22Rv1 (cell line): ENCODE measurements around the gene IRF4.
"Not testable (repeated sequence)": the region's sequence is repeated elsewhere in the genome, so short reads cannot be mapped to it uniquely, and the experiment has no call there.

ENCODE experiments used
- H3K27ac ChIP-seq: fragments of 450-650 bp; 2 replicates; pipeline ENCODE4 v1.5.1; 2017
- ZFX ChIP-seq: fragments of 450-650 bp; IDR thresholded peaks from 2 replicates; pipeline ENCODE4 v1.6.1; 2017; ENCODE audit warnings: antibody characterized with exemption, borderline replicate concordance
- TF ChIP-seq, protein P1 (sequence below): fragments of 450-650 bp; IDR thresholded peaks from 2 replicates; pipeline ENCODE4 v1.5.1; 2017; ENCODE audit warnings: mild to moderate bottlenecking

IRF4 gene

DNA sequence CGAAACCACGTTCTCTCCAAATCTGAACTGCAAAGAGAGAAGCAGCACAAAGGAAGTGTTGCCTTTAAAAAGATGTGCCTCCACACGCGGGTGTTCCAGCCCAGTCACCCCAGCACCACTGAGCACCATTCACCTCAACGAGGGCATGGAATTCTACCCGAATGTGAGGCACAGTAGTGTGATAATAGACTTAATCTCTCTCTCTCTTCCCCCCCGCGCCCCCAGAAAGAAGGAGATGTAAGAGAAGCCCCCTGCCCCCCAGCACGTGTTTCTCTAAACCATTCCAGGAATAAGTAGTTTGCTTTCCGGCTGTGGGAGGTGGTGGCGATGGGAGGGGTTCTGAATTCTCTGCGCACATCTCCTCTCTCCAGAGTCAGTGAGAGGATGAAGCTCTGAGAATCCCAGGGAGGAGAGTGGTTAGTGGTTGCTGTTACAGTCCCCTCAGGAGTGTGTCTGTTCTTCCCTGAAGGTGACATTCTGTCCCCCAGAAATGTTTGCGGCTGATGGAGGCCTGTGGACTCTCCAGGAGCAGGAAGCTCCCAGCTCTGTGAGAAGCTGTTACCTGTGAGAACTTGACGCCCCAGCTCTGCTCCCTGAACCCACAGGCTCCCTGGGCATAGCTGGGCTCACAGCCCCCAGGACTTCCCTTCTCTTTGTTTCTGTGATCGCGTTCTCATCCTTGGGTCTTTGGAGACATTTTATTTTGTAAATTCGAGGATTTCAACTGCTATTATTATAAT lies 23.5 kb upstream of the IRF4 start:
- no peak overlapping the region for H3K27ac ChIP-seq
- no peak for TF ChIP-seq ZFX
- TF ChIP-seq, protein P1, sequence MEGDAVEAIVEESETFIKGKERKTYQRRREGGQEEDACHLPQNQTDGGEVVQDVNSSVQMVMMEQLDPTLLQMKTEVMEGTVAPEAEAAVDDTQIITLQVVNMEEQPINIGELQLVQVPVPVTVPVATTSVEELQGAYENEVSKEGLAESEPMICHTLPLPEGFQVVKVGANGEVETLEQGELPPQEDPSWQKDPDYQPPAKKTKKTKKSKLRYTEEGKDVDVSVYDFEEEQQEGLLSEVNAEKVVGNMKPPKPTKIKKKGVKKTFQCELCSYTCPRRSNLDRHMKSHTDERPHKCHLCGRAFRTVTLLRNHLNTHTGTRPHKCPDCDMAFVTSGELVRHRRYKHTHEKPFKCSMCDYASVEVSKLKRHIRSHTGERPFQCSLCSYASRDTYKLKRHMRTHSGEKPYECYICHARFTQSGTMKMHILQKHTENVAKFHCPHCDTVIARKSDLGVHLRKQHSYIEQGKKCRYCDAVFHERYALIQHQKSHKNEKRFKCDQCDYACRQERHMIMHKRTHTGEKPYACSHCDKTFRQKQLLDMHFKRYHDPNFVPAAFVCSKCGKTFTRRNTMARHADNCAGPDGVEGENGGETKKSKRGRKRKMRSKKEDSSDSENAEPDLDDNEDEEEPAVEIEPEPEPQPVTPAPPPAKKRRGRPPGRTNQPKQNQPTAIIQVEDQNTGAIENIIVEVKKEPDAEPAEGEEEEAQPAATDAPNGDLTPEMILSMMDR, result no peak

DNA sequence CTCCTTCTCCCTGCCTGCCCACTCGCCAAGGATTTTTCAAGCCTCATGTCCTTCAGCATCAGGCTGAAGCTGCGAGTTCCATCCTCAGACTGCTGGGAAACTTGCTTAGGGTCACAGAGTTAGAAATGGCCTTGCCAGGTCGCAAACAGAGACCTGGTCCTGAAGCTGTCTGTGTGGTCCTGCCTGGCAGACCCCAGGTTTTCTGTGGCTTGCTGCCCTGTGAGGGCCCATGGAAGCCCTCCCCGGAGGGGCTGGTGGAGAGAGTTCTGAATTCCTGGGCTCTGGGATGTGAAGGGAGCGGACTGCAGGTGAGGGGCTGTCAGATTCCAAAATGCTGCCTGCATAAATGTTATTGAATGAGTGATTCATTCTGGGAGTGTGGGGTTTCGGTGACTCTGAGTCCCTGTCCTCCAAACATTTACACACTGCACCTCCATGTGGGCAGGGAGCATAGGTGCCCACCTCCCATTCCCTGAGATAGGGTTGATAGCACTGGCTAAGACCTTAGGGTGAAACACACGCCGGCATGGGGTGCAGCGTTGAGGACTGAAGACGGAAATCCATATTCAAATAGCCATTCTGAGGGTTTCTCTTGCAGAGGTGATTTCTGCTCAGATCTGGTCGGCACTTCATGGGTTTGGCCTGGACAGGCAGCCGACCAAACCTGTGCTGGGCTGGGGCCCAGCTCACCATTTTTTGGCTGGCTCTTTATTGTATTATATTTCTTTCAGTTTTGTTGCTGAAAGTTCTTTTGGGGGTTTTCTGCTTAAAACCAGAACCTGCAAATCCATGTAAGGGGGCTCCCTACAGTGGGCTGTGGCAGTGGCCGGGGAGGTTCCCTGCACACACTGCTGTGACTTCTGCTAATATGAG lies 21.8 kb upstream of the IRF4 start:
- H3K27ac ChIP-seq, result no peak overlapping the region
- TF ChIP-seq, protein P1, result no peak
- no peak for TF ChIP-seq ZFX

DNA sequence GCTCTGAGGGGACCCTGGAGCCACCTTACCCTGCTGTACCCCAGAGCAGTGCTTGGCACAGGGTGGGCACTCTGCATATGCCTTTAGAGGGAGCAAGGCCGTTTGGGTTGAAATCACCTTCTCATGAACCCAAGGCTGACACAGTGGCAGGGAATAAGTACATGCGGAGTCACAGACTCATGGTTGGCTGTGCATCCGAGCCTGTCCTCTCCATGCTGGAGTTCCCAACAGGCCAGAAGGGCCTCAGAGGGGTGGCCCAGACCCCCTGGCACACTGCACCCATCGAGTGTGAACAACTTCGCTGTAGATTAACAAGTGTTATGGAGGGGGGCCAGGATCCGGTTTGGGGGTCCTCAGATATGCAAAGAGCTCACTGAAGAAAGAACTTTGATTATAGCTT lies 21.0 kb upstream of the IRF4 start:
- TF ChIP-seq, protein P1, result no peak
- TF ChIP-seq ZFX, result no peak
- no peak overlapping the region for H3K27ac ChIP-seq

DNA sequence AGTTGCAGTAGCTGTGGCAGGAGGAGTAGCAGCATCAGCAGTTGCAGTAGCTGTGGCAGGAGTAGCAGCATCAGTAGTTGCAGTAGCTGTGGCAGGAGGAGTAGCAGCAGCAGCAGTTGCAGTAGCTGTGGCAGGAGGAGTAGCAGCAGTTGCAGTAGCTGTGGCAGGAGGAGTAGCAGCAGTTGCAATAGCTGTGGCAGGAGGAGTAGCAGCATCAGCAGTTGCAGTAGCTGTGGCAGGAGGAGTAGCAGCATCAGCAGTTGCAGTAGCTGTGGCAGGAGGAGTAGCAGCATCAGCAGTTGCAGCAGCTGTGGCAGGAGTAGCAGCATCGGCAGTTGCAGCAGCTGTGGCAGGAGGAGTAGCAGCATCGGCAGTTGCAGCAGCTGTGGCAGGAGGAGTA lies 19.7 kb upstream of the IRF4 start:
- H3K27ac ChIP-seq, result not testable (repeated sequence)

DNA sequence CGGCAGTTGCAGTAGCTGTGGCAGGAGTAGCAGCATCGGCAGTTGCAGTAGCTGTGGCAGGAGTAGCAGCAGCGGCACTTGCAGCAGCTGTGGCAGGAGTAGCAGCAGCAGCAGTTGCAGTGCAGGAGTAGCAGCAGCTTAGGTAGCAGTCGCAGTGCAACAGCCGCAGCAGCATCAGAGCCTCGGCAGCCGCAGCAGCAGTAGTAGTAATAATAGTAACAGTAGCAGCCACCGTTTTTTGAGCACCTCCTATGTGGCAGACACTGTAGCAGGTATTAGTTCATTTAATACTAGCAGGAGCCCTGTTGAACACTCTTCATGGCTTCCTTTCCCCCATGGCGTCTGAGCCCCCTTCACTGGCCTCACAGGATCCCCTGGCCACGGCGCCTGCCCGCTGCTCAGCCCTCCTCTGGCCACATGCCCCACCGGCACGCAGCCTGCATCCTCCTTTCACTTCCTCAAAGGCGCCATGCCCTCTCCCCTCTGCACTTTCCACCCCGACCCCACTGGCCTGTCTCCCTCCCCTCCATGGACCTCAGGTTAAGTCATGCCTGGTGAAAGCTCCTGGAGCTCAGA lies 19.1 kb upstream of the IRF4 start:
- H3K27ac ChIP-seq, result no peak overlapping the region
- TF ChIP-seq, protein P1, result no peak
- TF ChIP-seq ZFX, result no peak

DNA sequence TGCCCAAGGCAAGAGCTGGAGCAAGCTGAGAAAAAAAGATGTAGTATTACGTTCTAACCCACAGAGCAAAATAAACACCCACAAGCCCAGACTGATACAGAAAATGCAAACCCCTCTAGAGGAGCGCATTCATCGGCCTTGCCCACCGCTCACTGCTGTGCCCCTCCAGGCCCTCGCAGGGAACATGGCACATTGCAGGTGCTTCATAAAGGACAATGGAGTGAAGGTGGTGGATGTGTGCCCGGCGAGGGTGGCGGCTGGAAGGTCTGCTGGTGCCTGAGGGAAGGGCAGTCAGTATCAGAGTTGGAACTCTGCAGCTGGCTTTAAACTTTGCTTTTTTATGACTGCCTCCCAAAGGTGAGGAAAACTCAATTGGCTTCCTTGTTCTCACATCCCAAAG lies 18.5 kb upstream of the IRF4 start:
- H3K27ac ChIP-seq, result no peak overlapping the region
- TF ChIP-seq ZFX, result no peak
- TF ChIP-seq, protein P1, result no peak

DNA sequence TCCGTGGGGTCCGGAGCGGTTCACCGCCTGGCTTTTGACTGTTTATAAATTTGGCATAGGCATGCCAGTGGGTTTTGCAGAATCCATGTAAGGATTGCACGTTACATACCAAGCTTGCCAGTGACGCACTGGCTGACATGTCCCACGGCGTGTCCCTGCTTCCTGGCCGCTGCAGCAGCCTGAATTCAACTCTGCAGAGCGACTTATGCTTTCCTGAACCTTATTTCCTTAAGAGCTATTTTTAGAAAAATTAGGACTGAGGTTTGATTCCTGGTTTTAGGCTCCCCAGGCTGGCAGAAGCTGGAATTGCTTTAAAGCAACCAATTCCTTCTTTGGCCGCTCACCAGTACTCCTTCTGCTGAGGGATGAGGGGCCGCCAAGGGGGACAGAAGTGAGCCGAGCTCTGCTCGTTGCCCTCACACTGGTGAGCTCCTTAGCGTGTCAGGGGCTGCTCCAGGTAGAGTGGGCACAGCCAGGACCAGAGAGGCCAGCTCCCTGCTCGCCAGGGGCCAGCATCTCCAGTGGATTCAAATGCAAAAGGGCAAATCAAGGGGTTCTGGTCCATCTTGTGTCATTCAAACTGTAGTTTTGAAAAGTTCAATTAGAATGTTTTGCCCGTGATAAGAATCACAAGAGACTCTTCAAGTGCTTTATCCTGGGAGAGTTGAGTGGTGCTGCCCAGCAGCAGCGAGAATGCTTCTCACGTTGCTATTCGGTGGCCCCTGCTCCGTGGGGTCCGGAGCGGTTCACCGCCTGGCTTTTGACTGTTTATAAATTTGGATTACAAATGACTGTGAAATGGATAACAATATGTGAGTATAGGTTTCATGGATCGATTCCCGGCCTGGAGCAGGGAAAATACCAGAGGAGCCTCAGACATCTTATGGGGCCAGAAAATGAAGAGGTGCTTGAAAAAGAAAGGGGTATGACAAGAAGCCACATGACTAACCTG lies 17.5 kb upstream of the IRF4 start:
- no peak overlapping the region for H3K27ac ChIP-seq
- TF ChIP-seq, protein P1, result no peak
- no peak for TF ChIP-seq ZFX
